HG02840 (cell line): ENCODE data around the gene NSG1.

Experiments used
- ATAC-seq: cut with Tn5 transposase; IDR thresholded peaks from one replicate; pipeline ENCODE4 v1.9.1; 2021; ENCODE audit warnings: mild to moderate bottlenecking, moderate library complexity, moderate number of reproducible peaks; ENCODE audit not compliant: unreplicated experiment, low FRiP score

The NSG1 gene

GRCh38 chr4:4368809-4369580 is 17.9 kb upstream of the NSG1 start:
- ATAC-seq = no peak

DNA sequence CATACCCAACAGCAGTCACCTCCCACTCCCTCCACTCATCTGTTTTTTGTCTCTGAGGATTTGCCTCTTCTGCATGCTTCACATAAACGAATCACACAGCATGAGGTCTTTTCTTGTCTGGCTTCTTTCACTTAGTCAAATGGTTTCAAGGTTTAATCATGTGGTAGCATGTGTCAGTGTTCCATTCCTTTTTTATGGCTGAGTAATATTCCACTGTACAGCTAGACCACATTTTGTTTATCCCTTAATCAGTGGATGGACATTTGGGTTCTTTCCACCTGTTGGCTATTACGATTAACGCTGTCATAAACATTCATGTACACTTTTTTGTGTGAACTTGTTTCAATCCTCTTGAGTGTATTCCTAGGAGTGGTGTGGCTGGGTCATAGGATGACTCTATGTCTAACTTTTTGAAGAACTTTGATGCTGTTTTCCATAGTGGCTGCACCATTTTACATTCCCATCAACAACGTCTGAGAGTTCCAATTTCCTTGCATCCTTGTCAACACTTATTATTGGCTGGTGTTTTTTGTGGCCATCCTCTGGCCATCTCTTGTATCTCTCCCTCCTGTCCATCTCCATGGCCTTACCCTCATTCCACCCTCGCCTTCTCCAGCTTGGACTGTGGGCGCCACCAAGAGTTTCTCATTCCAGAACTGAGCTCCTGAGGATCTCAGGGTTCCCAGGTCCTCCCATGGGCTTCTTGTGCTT is 12.4 kb upstream of the NSG1 start:
- ATAC-seq = no peak

GRCh38 chr4:4376074-4376473 is 10.8 kb upstream of the NSG1 start:
- ATAC-seq = no peak

GRCh38 chr4:4377191-4377590 is 9.7 kb upstream of the NSG1 start:
- no peak for ATAC-seq

- no peak for ATAC-seq
Observed at GRCh38 chr4:4377732-4378460, 9.0 kb upstream of the NSG1 start.

DNA sequence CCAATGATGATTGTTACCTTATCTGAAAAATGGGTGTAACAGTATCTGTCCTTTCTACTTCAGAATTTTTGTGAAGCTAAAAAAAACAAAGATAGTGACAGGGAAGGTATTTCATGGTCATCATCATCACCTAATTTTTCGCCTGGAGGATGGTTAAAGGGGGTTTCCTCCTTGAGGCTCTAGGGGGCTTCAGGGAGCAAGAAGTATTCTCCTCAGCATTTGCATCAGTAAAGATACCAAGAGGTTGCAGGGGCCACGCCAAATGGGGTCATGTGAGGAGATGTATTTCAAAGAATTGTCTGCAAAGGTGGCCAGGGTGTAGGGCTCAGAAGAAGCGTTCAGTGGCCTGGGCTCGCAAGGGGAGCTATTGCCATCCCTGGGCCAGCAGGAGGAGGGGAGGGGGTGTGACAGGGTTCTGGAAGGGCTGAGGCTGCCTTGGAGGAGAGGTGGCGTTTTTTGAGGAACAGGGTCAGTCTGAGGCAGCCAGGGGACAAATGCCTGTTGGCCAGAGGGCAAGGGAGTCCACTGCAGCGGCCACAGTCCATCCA is 7.3 kb upstream of the NSG1 start:
- no peak for ATAC-seq

DNA sequence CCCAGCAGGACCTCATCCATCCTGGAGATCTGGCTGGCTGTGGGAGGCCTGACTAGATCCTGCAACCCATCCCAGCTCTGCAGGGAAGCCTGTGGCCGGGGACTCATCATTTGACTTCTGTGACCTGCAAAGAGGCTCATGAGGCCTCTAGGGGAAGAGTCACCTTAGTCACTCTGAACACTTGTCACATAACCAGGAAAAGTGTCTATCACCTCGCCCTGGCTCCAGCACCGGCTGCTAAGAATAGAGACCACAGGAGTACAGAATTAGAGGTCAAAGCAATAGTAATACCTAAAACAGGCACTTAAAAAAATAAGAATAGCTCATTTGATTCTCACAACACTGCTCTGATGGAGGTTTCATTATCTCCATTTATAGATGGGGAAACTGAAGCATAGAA is 3.8 kb upstream of the NSG1 start:
- no peak for ATAC-seq

- no peak for ATAC-seq
Observed at GRCh38 chr4:4384837-4385236, 2.1 kb upstream of the NSG1 start.

- ATAC-seq = no peak
Observed at GRCh38 chr4:4385729-4386295, 1.1 kb upstream of the NSG1 start.

- no peak for ATAC-seq
Observed at GRCh38 chr4:4386296-4386735, 586 bp upstream of the NSG1 start.

DNA sequence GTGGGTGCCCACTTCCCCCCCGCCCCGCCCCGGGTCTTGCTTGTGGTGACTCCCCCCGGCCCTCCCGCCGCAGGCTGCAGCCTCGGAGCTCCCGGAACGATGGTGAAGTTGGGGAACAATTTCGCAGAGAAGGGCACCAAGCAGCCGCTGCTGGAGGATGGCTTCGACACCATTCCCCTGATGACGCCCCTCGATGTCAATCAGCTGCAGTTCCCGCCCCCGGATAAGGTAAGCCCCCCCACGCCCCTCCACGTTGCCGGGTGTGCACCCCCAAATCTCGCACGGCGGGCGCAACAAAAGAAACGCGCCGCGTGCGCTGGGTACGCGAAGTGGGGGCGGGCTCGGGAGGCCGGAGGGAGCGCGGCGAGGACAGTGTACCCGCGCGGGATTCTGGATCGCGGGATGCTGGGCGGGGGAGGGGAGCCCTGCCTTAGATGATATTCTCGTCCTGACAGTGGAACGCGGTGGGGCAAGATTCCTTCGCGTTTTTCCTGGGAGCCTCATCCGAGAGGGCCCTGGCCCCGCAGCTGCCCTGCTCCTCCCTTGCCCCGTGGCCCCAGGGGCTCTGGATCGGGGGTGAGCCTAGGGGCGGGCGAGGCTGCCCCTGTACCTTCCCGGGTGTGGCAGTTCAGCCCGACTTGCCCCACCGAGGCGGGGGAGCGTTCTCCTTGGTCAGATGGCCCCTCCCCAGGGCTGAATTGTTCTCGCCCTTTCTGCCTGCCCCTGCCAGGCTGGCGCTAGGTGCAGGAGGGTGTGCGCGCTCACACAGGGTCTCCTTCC is 819 bp downstream of the NSG1 start:
- no peak for ATAC-seq

GRCh38 chr4:4388311-4388790 is 1.4 kb downstream of the NSG1 start:
- no peak for ATAC-seq

- no peak for ATAC-seq
Observed at GRCh38 chr4:4388836-4389575, 2.1 kb downstream of the NSG1 start.

DNA sequence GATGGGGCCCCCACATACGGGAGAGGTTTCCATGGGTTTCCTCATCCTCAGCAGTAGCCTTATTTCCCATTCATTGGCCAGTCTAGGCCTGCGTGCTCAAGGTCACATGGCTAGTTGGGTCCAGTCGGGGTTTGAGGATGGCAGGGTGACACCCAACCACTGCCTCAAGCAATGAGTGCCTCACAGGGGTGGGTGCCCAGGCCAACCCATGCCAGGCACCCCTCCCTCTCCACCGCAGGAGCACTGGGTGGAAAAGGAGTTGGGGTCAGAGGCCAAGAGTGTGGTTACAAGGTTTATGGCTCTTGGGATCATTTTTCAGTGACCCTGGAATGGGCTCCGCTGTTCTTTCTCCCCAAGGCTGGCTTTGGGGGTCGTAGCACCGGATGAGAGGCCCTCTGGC is 3.1 kb downstream of the NSG1 start:
- no peak for ATAC-seq

DNA sequence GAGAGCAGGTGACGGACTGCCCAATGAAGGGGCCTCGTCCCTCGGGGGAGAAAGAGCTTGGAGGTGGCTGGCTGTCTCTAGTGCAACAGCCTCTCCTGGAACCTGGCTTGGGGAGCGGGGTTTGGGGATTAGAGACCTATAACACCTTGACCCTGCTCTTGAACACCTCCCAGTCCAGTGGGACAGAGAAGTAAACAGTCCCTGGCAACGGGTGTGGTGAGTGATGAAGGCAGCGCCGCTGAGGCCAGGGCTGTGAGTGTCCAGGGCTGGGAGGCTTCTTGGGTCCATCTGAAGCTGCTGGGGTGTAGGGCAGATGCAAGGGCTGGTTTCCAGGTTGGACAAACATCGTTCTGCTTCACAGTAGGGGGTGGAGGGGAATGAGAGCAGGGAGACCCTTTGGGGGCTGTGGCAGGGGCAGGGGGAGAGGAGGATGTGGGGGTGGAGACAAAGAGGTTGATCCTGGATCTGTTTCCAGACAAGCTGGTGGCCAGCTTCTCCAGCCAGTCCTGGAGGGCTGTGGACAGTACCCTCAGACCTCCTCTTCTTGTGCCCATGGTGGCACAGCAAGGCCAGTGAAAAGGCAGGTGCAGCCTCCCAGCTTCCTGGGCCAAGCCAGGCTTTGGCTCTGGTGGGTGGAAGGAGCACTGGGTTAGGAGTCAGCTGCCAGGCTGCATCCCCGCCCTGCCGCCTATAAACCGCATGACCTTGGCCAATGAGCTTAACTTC is 3.8 kb downstream of the NSG1 start:
- ATAC-seq = no peak

- no peak for ATAC-seq
Observed at GRCh38 chr4:4391866-4392265, 5.0 kb downstream of the NSG1 start.

GRCh38 chr4:4392501-4393183 is 5.7 kb downstream of the NSG1 start:
- no peak for ATAC-seq

GRCh38 chr4:4394644-4395043 is 7.7 kb downstream of the NSG1 start:
- no peak for ATAC-seq
